Effector CD4-positive, alpha-beta T cell (primary cell): ENCODE measurements around the gene KDM4B.

Experiments
- DNase-seq: peaks from one replicate; pipeline ENCODE4 v3.0.0-alpha.2; 2020

The KDM4B gene

DNA sequence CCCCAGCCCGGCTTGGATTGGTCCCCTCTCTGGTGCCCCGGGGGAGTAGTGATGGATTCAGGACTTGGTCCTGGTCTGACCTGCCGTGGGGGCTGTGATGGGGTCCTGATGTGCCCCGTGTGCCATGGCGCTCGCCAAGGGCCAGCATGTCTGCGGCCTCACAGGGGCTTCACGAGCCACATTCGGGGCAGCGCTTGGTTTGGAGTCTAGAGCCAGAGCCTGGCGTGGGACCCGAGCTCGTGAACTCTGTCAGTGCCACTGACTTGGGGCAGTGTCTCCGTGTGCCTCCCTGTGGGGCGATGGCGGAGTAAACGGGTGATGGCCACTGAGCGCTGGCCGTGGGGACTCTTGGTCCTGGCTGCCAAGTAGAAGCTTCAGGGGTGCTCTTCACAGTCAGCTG is 17.1 kb downstream of the KDM4B start:
- no peak for DNase-seq

DNA sequence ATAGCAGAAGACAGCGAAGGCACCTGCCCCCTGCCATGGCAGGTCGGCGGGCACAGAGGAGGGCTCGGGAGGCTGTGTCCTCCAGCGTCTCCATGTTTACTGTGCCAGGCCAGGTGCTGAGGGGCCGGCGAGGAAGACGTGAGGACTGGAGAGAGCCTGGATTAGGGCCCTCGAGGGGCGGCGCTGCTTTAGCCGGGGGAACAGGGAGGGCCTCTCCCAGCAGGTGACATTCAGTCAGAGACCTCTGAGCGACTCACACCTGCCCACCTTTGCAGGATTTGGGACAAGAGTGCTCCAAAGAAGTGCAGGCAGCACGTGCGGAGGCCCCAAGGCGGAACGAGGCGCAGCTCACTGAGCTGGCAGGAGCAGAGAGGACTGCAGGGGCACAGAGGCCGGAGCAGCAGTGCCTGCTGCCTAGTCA is 17.6 kb downstream of the KDM4B start:
- DNase-seq: no peak

DNA sequence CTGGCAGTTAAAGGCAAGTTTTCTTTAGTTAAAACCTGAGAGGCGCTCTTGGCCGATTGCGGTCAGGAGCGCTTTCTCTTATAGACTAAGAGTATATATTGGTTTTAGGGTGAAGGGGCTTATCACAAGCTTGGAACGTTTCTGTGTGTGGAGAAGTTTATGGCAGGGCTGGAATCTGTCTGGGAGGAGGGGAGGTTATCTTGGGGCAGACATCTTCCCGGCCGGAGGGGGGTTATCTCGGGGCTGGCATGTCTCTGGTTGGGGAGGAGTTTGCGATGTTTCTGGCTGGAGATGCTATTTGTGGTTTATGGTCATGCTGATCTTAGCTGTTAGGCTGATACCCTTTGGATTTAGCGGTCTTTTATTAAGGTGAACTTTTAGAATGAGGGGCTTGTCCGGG is 18.3 kb downstream of the KDM4B start:
- DNase-seq: no peak

DNA sequence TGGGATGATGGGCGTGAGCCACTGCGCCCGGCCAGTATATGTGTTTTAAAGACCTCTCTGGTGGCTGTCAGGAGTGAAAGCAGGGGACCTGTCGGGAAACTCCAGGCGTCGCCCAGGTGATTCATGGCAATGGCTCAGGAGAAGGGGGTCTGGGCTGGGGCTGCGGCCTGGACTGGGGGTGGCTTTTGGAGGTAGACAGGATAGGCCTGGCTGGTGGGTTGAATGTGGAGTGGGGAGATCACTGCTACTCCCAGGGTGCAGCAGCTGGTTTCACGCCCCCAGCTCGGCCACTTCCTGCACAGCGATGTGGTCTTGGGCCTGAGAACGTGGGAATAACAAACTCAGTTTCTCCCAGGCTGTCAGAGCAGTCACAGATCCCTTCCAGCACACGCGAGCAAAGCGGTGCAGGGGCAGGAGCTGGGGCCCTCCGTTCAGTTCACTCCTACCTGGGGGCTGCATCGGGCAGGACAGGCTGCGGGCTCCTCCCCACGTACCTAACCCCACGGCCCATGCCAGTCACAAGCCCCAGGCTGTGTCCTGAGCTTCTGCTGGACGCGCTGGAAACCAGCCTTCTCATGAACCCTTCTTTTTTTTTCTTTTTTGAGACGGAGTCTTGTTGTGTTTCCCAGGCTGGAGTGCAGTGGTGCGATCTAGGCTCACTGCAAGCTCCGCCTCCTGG is 18.9 kb downstream of the KDM4B start:
- no peak for DNase-seq

DNA sequence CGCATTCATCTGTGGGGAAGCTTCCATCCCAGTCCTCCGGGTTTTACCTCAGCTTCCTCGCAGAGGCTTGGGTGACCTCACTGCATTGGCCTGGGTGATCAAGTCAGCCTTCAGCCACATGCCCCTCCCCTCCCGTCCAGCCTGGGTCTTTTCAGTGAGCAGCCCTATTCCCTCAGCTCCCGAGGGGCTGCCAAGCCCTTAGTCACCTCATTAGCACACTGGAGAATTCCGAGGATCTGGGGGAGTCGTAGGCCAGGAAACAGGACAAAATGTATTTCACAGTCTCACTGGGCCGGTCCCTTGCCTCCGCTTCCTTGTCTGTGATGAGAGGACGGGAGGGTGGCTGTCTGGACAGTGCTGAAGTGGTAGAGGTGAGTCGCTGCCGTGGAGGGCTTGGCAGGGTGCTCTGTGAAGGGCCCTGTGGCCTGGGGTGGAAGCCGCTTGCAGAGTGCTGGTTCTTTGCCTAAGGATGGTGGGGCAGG is 19.9 kb downstream of the KDM4B start:
- DNase-seq: no peak

DNA sequence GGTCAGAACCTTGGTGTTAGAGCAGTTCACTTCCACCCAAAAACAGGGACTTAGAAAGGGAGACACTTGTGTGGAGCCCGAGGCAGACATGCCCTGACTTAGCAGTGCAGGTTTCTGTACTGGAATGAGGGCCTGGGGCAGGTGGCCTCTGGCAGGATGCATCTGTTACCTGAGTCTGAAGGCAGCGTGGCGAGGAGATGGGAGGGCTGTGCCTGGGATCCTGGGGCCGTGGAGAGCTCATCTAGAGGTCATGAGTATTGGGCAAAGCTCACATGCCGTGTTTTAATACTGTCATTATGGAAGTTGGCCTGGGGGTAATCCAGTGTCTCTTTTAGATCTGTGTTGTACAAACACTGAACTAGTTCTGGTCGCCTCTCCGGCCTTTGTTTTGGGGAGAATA is 21.4 kb downstream of the KDM4B start:
- DNase-seq: no peak

DNA sequence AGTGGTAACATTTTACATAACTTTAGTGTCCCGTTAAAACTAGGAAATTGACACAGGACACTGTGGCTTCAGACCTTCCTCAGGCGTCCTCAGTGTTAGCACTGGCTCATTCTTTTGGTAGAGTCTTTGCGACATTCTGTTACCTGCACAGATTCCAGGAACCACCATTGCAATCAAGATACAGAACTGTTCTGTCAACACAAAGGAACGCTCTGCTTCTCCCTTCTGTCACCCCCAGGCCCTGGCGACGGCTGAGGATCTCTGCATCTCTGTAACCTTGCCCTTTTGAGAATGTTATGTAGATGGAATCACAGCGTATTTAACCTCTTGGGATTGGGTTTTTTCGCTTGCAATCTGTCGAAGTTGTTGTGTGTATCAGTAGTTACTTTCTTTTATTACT is 22.6 kb downstream of the KDM4B start:
- no peak for DNase-seq

DNA sequence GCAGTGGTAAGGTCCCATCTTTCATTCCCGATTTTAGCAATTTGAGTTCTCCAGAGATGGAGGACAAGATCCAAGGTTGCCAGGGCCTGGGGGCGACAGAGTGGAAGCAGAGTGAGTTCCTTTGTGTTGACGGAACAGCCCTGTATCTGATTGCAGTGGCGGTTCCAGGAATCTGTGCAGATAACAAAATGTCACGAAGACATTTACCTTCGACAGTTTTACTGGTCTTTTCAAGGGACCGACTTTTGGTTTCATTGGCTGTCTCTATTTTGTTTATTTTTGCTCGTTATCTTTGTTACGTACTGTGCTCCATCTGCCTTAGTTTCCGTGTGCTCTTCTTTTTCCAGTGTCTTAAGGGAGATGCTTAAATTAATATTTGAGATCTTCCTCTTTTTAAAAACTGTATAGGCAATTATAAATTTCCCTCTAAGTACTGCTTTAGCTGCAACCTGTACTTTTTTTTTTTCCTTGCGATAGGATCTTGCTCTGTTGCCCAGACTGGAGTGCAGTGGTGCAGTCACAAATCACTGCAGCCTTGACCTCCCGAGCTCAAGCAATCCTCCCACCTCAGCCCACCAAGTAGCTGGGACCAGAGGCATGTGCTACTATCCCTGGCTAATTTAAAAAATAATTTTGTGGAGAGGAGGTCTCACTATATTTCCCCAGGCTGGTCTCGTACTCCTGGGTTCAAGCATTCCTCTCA is 23.2 kb downstream of the KDM4B start:
- DNase-seq: no peak

DNA sequence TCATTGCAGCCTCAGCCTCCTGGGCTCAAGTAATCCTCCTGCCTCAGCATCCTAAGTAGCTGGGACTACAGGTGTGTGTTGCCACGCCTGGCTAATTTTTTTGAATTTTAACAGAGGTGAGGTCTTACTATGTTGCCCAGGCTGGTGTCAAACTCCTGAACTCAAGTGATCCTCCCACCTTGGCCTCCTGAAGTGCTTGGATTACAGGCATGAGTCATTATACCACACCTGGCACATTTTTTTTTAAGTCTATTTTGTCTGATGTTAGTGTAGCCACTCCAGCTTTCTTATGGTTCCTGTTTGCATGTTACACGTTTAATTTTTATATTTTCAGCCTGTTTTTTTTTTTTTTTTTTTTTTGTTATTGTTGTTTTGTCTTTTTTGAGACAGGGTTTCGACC is 24.8 kb downstream of the KDM4B start:
- DNase-seq: no peak

DNA sequence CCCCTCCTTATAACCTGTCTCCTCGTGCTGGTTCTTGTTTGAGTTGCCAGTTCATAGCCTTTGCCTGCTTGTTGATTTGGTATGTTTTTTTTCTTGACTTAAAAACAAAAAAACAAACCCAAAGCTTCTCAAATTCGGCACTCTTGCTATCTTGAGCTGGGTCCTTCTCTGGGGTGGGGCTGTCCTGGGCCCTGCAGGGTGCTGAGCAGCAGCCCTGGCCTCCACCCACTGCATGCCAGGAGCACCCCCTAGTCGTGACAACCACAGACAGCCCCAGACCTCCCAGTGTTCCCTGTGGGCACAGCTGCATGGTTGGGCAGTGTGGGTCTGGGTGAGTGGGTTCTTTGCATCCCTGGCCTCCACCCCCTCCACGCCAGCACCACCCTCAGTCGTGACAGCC is 27.8 kb downstream of the KDM4B start:
- DNase-seq: no peak

DNA sequence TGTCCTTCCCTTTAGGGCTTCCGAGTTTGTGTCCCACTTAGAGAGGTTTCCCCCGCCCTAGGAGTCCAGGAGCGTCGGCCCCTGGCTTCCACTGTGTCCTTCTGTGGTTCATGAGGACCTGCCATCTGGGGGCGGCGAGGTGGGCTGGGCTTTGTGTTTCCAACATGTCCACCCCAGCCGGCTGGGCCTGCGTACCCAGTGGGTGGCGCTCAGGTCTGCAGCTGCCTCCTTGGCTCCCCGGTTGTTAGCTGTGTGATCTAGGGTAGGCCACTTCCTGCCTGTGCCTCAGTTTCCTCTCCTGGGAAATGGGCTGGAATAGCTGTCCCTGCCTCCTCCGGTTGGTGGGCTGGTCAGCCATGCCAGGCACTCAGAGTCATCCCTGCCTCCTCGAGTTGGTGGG is 28.4 kb downstream of the KDM4B start:
- no peak for DNase-seq

DNA sequence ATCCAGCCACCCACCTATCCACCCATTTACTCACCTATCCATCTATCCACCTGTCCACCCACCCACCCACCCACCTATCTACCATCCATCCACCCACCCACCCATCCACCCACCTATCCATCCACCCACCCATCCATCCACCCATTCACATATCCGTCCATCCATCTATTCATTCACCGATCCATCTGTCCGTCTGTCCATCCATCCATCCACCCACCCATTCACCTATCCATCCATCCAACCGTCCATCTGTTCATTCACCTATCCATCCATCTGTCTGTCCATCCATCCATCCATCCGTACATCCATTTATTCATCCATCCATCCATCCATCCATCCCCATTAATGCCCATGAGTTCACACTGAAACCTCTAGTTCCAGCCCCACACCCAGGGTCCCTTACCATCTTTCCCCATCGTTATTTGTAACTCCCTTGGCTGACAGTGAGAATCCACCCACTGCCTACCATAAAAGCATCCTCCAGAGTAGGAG is 31.3 kb downstream of the KDM4B start:
- DNase-seq: no peak

DNA sequence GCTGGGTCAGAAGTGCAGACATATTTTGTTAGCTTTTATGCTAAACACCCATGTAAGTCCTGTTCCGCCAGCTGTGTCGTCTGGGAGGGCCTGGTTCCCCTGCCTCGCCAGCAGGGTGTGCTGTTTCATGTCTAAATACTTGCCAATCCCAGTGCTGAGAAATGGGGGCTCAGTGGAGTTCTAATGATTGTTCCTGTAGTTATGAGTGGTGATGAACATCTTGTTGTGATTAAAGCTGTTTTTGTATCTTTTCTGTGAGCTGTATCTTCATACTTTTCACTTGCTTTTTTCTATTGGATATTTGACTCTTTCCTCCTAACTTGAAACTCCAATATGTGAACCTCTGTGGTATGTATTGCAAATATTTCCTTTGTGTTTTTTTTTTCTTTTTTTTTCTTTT is 32.7 kb downstream of the KDM4B start:
- no peak for DNase-seq

DNA sequence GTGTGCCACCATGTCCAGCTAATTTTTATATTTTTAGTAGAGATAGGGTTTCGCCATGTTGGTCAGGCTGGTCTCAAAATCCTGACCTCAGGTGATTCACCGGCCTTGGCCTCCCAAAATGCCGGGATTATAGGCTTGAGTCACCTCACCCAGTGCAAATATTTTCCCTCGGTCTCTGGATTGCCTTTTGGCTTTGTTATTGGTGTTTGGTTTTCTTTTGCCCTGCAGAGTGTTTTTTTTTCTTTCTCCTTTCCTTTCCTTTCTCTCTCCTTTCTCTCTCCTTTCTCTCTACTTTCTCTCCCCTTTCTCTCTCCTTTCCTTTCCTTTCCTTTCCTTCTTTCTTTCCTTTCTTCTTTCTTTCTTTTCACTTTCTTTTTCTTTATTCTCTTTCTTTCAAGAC is 33.2 kb downstream of the KDM4B start:
- no peak for DNase-seq

DNA sequence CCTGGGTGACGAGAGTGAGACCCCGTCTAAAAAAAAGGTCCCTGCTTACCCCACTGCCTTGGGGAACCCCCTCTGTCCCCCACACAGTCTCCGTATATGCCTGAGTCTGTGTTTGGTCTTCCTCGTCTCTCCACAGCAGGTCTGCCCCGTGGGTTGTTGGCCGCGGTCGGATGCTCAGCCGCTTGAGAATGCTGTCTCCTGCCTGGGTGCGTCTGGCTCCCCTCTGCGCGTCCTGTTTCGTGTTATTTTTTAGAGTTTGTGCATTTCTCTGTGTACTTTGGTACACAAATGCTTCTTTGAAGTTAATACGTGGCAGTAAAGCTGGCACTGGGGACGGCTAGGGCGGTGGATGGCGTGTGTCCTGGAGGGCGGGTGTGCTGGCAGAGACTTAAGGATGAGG is 34.9 kb downstream of the KDM4B start:
- DNase-seq: no peak

DNA sequence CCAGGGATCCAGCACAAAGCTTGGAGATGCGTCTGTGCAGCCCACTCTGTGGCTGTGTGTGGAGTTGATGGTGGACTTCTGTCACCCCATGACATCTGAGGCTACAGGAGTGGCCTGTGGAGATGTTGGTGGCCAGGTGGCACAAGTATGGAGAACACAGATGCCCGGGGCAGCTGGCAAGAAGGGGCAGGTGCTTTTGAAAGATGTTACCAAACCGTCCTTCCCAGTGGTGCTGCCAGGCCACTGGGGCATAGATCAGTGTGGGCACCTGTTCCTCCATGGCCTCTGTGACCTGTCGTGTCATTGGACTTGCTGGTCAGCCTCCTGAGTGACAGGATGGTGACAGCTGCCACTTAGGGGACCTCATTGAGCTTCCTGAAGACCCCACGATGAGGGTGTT is 36.2 kb downstream of the KDM4B start:
- DNase-seq: no peak

DNA sequence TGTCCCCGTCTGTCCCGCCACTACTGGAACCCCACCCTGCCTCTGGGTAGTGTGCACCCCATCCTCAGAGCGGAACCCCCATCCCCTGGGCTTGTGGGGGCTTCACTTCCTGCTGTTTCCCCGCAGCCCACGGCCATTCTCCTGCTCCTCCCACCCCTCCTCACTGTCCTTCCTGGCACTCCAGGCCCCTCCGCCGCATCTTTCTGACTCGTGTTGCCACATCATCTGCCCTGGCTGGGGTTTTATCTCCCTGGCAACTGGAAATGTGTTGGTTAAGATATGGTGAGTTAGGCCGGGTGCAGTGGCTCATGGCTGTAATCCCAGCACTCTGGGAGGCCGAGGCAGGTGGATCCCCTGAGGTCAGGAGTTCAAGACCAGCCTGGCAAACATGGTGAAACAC is 37.3 kb downstream of the KDM4B start:
- no peak for DNase-seq

DNA sequence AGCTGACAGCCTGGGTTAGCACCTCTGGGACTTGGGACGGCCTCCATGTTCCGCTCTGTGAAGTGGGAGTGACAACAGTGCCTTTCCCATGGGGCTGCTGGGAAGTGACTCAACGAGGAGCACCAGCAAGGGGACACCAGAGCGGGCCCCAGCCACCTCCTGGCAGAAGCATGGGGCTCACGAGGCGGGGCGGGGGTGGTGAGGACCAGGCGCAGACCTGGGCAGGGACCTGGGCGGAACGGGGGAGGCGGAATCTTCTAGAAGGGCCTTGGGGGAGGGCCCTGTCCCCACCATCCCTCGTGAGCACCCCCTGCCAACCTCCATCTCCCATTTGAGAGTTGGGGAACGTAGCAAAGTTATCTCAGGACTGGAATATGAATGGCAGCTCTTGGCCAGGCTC is 37.9 kb downstream of the KDM4B start:
- no peak for DNase-seq

DNA sequence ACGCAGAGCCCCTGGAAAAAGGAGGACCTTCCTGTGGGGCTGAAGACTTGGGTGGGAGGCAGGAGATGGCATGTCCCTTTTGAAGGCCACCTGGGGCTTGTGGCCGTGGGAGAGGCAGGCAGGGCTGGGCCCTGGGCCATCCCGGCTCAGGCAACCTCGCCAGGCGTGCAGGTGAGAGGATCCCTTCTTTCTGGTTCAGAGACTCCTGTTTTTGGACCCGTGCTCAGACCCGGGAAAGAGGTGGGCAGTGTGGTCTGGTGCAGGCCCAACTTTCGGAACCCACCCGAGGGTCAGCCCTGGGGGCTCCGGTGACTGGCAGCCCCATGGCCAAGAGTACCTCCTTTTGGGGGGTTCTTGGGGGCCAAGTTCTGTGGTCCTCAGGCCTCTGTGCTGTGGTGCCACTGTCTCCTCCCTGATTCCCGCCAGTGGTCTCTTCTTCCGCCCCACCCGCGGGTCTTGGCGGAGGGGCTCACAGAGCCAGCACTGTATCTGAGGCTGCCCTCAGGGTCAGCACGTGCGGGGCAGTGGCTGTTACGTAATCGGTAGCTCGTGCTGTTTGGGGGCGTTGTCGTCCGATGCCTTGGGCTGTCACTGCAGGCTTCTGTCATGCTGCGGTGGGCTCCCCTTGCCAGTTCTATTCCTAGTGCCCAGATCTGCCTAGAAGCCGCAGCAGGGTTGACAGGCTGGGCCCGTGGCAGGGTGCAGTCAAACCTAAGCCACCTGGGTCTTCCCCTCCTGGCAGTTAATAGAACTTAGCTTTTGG is 42.7 kb downstream of the KDM4B start:
- no peak for DNase-seq

DNA sequence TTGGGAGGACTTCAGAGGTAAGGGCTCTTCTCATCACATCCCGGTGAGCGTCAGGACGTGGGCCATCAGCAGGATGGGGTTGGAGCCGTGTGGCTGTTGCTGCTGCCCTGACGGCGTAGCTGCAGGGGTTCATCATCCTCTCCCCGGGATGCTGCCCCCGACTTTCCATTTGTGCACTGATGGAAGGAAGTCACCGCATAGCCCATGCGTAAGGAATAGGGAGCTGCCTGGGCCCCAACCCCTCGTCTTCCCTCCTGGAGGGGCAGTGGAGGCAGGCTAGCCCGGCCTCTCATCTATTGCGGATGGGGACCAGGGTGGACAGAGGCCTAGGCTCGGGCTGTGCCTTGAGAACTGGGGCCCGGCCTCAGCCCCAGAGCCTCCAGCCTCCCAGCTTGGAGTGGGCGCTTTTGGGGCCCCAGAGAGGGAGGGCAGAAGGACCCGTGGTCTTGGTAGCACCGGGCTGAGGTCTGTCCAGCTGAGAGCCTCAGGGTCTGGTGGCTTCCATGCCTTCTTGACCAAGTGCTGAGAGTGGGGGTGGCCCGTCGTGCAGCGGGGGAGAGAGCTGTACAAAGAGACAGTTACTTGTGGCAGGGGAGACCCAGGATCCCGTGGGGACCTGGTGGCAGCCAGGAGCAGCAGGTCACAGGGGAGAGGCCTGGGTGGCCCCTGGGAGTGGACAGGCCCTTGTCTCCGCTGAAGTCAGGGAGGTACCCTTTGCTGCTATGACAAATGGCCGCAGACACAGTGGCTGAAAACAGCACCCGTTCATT is 44.0 kb downstream of the KDM4B start:
- DNase-seq: no peak

DNA sequence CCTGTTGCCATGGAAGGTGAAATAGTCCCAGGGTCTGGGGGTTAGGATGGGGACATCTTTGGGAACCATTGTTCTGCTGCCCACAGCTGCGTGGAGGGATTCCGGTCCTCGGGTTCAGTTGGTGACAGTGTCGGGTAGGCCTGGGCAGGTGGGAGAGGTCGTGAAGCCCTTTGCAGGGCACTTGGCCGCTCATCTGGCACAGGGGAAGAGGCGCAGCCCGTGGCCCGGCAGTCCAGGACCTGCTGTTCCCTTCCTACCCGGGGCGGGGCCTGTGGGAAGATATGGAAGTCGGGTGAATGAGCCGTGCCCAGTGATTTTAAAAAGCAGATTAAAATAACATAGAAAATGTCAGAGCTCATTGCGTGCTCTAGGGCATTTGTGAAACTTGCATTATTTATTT is 44.8 kb downstream of the KDM4B start:
- no peak for DNase-seq

DNA sequence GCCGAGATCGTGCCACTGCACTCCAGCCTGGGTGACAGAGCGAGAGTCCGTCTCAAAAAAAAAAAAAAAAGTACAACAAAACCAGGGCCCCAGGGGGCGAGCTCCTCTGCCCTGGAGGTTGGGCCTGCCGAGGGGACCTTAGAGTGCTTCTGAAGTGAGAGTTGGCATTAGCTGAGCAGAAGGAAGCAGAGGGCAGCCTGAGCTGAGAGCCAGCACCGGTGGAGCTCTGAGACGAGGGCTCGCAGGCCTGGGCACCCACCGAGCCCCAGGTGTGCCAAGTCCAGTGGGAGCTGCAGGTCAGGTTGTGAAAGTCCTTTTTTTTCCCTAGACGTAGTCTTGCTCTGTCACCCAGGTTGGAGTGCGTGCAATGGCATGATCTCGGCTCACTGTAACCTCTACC is 46.0 kb downstream of the KDM4B start:
- no peak for DNase-seq

DNA sequence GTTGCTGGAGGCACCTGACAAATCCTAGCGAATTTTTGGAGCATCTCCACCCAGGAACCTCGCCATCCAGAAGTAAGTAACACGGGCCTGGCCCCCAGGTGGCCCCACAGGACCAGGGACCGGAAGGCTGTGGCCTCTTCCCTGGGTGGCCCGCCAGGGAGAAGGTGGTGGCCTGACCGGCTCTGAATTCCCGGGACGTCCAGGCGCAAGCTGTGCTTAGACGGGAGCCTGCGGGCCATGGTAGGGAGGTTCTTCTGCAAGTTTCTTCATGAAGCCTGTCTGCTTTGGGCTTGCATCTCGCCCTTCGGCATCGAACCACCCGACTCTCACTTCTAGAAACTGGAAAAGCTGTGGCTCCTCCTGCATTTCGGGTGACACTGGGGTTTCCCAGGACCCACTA is 47.4 kb downstream of the KDM4B start:
- DNase-seq: no peak
